ENCODE results near the gene KCNQ4. TPM values are rescaled to one million over a fixed set of nuclear protein-coding genes. Genes with fewer than 3 reads are reported as not detected.

The KCNQ4 gene
- polyA plus RNA-seq, 2 of the 4 experiments (the other 2 are of a cell fraction) = 0.08 to 0.17 TPM

GRCh38 chr1:40754201-40754600 is 29.4 kb upstream of the KCNQ4 start:
- H3K4me3 ChIP-seq = no peak overlapping the region
- FAIRE-seq (no peak), ATAC-seq (no peak), DNase-seq (ENCODE audit: low read depth in 1 of 2, low spot score in 1 of 2) (no peak)
- no peak overlapping the region for H3K27ac ChIP-seq
- POLR2A ChIA-PET = no interaction called here
- CTCF ChIA-PET = interaction anchor here (1.2 to 2.0 kb wide), 2 partner anchors 17 to 19 kb away, joined by 3 to 7 read pairs; no protein-coding TSS in a partner anchor
- no peaks in the 10 kb centered on the region for H3K9me3 ChIP-seq
- H3K4me2 ChIP-seq = no peak overlapping the region
- whole genome bisulfite sequencing (ENCODE audit: missing lambda C conversion rate) = 96% methylated on average over 8 of the region's 8 CpGs
- peaks cover 22% of the 10 kb centered on the region for H3K4me1 ChIP-seq
- TF ChIP-seq POLR2AphosphoS2 (conservative IDR thresholded peaks at IDR 0.05; ENCODE audit: low read length) (no peak), KDM1A (IDR thresholded peaks at IDR 0.05; ENCODE audit: low read depth) (no peak), HOXB5 (CRISPR knock-in tag; IDR thresholded peaks at IDR 0.05) (no peak), JUNB (IDR thresholded peaks at IDR 0.05) (no peak), PHF8 (IDR thresholded peaks at IDR 0.05; ENCODE audit: borderline replicate concordance, low read depth) (no peak), HOXB13 (CRISPR knock-in tag; IDR thresholded peaks at IDR 0.05; ENCODE audit: low read depth) (no peak), CBX8 (IDR thresholded peaks at IDR 0.05) (no peak), RCOR1 (IDR thresholded peaks at IDR 0.05; ENCODE audit: low read depth, low read length) (no peak), NR3C1 (IDR thresholded peaks at IDR 0.05) (no peak), GATA3 (IDR thresholded peaks at IDR 0.05; ENCODE audit: borderline replicate concordance) (no peak), ZNF302 (CRISPR knock-in tag; IDR thresholded peaks at IDR 0.05) (no peak)
- TF ChIP-seq, protein P1, sequence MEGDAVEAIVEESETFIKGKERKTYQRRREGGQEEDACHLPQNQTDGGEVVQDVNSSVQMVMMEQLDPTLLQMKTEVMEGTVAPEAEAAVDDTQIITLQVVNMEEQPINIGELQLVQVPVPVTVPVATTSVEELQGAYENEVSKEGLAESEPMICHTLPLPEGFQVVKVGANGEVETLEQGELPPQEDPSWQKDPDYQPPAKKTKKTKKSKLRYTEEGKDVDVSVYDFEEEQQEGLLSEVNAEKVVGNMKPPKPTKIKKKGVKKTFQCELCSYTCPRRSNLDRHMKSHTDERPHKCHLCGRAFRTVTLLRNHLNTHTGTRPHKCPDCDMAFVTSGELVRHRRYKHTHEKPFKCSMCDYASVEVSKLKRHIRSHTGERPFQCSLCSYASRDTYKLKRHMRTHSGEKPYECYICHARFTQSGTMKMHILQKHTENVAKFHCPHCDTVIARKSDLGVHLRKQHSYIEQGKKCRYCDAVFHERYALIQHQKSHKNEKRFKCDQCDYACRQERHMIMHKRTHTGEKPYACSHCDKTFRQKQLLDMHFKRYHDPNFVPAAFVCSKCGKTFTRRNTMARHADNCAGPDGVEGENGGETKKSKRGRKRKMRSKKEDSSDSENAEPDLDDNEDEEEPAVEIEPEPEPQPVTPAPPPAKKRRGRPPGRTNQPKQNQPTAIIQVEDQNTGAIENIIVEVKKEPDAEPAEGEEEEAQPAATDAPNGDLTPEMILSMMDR (IDR thresholded peaks at IDR 0.05) = no peak

GRCh38 chr1:40755067-40755466 is 28.5 kb upstream of the KCNQ4 start:
- peaks cover 21% of the 10 kb centered on the region for H3K4me1 ChIP-seq
- WGBS (ENCODE audit: missing lambda C conversion rate) = 89% methylated on average over 4 of the region's 4 CpGs
- H3K9me3 ChIP-seq = no peaks in the 10 kb centered on the region
- POLR2A ChIA-PET = no interaction called here
- no peak for TF ChIP-seq ZSCAN20 (CRISPR knock-in tag; IDR thresholded peaks at IDR 0.05)
- TF ChIP-seq, protein P2, sequence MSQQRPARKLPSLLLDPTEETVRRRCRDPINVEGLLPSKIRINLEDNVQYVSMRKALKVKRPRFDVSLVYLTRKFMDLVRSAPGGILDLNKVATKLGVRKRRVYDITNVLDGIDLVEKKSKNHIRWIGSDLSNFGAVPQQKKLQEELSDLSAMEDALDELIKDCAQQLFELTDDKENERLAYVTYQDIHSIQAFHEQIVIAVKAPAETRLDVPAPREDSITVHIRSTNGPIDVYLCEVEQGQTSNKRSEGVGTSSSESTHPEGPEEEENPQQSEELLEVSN (IDR thresholded peaks at IDR 0.05; ENCODE audit: borderline replicate concordance, low read depth) = no peak
- no peak for TF ChIP-seq NPAS2 (CRISPR knock-in tag; IDR thresholded peaks at IDR 0.05; ENCODE audit: borderline replicate concordance)
- TF ChIP-seq EHMT2 (IDR thresholded peaks at IDR 0.05; ENCODE audit: low read depth) = no peak
- TF ChIP-seq KDM1A (IDR thresholded peaks at IDR 0.05; ENCODE audit: low read depth) = no peak
- TF ChIP-seq POLR2A (IDR thresholded peaks at IDR 0.05; ENCODE audit: low read length) = no peak
- no peak for TF ChIP-seq TP53 (CRISPR knock-in tag; IDR thresholded peaks at IDR 0.05)
- TF ChIP-seq CBX8 (IDR thresholded peaks at IDR 0.05) = no peak
- TF ChIP-seq PBX3 (IDR thresholded peaks at IDR 0.05) = no peak
- no peak for TF ChIP-seq TFCP2L1 (CRISPR knock-in tag; IDR thresholded peaks at IDR 0.05)
- no peak for TF ChIP-seq HOXB13 (CRISPR knock-in tag; IDR thresholded peaks at IDR 0.05; ENCODE audit: low read depth)
- no peak for TF ChIP-seq BHLHE40 (IDR thresholded peaks at IDR 0.05; ENCODE audit: low read depth, low read length)
- no peak for TF ChIP-seq HEYL (CRISPR knock-in tag; IDR thresholded peaks at IDR 0.05)
- no peak for TF ChIP-seq MAFK (IDR thresholded peaks at IDR 0.05; ENCODE audit: partially characterized antibody)
- TF ChIP-seq FOSB (CRISPR knock-in tag; IDR thresholded peaks at IDR 0.05) = no peak
- TF ChIP-seq ELK1 (IDR thresholded peaks at IDR 0.05; ENCODE audit: low read depth, low read length) = no peak
- TF ChIP-seq FOSL2 (IDR thresholded peaks at IDR 0.05) = no peak
- TF ChIP-seq FOSL2 (CRISPR knock-in tag; IDR thresholded peaks at IDR 0.05) = no peak
- no peak for TF ChIP-seq JUNB (IDR thresholded peaks at IDR 0.05)
- no peak for TF ChIP-seq HDAC2 (IDR thresholded peaks at IDR 0.05)
- CTCF ChIA-PET = no interaction called here
- FAIRE-seq (no peak), ATAC-seq (no peak), DNase-seq (ENCODE audit: low read depth in 1 of 2, low spot score in 1 of 2) (no peak)
- no peak overlapping the region for H3K4me2 ChIP-seq
- no peak overlapping the region for H3K27ac ChIP-seq
- H3K4me3 ChIP-seq = no peak overlapping the region
